GM06990 (cell line): ENCODE results near the gene L1CAM.

ENCODE experiments used
- DNase-seq: peaks from one replicate; pipeline ENCODE4 v3.0.0-alpha.2; 2011; ENCODE audit not compliant: insufficient read length; ENCODE audit errors: extremely low read depth
- H3K27me3 ChIP-seq: replicated peaks from 2 replicates; pipeline ENCODE4 v1.6.0; 2011; ENCODE audit warnings: low read length; ENCODE audit not compliant: control insufficient read depth, insufficient read depth
- H3K36me3 ChIP-seq: 2 replicates; pipeline ENCODE4 v1.5.1; 2011; ENCODE audit warnings: low read length; ENCODE audit not compliant: control insufficient read depth, insufficient read depth
- H3K4me3 ChIP-seq: replicated peaks from 2 replicates; pipeline ENCODE4 v1.5.1; 2011; ENCODE audit warnings: low read depth, mild to moderate bottlenecking, control low read depth, low read length
- TF ChIP-seq, protein P1 (sequence below): IDR thresholded peaks from 2 replicates; pipeline ENCODE4 v1.5.1; 2011; ENCODE audit warnings: low read length, control low read depth, mild to moderate bottlenecking, inconsistent platforms; ENCODE audit not compliant: insufficient read depth, poor library complexity, severe bottlenecking

Gene L1CAM

GRCh38 chrX:153903238-153903980, 17.4 kb upstream of the L1CAM start:
- Histone ChIP-seq H3K27me3 (no peaks in the 10 kb centered on the region), H3K4me3 (no peak overlapping the region), H3K36me3 (peaks cover 2% of the 10 kb centered on the region)
- no peak for DNase-seq
- TF ChIP-seq, protein P1, sequence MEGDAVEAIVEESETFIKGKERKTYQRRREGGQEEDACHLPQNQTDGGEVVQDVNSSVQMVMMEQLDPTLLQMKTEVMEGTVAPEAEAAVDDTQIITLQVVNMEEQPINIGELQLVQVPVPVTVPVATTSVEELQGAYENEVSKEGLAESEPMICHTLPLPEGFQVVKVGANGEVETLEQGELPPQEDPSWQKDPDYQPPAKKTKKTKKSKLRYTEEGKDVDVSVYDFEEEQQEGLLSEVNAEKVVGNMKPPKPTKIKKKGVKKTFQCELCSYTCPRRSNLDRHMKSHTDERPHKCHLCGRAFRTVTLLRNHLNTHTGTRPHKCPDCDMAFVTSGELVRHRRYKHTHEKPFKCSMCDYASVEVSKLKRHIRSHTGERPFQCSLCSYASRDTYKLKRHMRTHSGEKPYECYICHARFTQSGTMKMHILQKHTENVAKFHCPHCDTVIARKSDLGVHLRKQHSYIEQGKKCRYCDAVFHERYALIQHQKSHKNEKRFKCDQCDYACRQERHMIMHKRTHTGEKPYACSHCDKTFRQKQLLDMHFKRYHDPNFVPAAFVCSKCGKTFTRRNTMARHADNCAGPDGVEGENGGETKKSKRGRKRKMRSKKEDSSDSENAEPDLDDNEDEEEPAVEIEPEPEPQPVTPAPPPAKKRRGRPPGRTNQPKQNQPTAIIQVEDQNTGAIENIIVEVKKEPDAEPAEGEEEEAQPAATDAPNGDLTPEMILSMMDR, result no peak

DNA sequence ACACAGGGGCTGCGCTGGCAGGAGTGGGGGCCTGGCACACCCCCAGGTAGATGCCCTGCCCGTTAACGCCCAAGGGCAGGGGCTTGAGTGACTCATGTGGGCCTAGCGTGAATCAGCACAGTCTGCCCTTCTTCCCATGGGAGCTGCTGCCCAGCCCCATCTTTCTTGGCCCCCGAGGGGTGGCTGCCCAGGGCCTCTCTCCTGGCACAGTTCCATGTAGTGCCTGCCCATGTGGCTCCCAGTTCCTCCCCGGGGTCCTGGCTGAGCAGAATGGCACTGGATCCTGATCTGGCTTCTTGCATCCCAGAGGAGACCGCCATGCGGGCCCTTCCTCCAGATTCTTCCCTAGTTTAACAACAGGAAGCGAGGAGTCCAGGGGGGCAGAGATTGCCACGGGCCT, 16.4 kb upstream of the L1CAM start:
- Histone ChIP-seq H3K4me3 (no peak overlapping the region), H3K36me3 (peaks cover 2% of the 10 kb centered on the region), H3K27me3 (no peaks in the 10 kb centered on the region)
- TF ChIP-seq, protein P1, result no peak
- no peak for DNase-seq

DNA sequence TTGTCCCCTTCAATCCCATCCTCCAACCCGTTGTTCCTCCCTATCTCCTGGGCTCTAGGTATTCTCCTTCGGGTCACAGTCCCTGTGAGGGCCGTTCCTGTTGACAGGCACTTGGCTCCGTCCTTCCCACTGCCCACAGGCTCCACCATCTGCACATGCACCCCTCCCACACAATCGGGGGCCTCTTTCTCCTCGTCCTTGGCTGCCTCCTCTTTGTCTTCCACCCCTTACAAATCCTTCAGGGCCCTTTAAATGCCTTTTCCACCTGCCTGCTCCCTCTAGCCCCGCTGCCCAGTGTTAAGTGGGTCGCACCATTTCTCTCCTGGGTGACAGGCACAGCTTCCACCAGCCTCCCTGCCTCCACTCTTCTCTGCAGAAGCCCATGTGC, 15.8 kb upstream of the L1CAM start:
- no peak overlapping the region for H3K4me3 ChIP-seq
- no peak for DNase-seq
- no peaks in the 10 kb centered on the region; the same call in 1 of the 2 replicates for H3K36me3 ChIP-seq
- H3K27me3 ChIP-seq, result no peaks in the 10 kb centered on the region
- TF ChIP-seq, protein P1, result no peak

- H3K4me3 ChIP-seq, result no peak overlapping the region
- DNase-seq, result peak; percentile 56
- H3K36me3 ChIP-seq, result no peaks in the 10 kb centered on the region
- no peaks in the 10 kb centered on the region for H3K27me3 ChIP-seq
- TF ChIP-seq, protein P1, result no peak
Observed at GRCh38 chrX:153900831-153901752, 15.1 kb upstream of the L1CAM start.

- TF ChIP-seq, protein P1, result no peak
- Histone ChIP-seq H3K27me3 (no peaks in the 10 kb centered on the region; the same call in 1 of the 2 replicates), H3K36me3 (no peaks in the 10 kb centered on the region), H3K4me3 (no peak overlapping the region)
- no peak for DNase-seq
Observed at GRCh38 chrX:153897899-153898298, 11.9 kb upstream of the L1CAM start.
